ENCODE results near the gene SLC6A6.

SLC6A6 gene

DNA sequence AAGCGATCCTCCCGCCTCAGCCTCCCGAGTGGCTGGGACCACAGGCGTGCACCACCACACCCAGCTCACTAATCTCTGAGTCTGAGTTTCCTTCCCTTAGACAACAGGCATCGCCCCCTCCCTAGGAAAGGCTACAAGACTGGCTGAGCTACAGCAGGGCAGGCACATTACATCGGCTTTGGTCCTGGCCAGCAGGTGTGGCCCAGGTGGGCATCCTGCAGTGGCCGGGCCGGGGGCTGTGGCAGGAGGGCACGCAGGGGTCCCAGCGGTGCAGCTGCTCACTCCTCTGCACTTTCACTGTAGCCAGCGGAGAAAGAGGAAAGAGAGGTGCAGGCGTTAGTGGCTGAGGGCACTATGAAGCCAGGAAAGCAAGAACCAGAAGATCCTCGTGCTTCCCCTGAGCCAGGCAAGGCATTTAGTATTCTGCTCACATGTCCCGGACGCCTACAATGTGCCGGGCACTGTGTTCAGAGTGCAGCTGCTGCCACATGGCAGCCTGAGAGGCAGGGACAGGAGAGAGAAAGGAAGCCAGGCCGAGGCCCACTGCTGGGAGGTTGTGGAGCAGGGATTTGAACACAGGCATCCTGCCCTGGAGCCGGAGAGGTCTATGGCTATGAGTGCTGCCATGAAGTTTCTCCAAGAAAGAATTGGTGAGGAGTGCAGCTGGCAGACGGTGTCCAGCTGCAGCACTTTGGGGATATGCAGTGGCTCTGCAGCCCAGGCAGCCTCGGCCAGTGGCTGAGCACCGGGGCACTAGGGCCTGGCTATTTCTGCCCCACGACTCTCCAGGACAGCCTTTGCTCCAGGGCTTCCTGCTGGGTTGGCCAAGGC is 115.4 kb downstream of the SLC6A6 start:
- H3K27ac ChIP-seq (ENCODE audit: low read depth, low read length): no peak overlapping the region
- no peaks in the 10 kb centered on the region for H3K36me3 ChIP-seq (ENCODE audit: control insufficient read depth in 1 of 2, insufficient read depth in 2 of 2, low read length in 2 of 2)
- no peaks in the 10 kb centered on the region for H3K9me3 ChIP-seq (ENCODE audit: control insufficient read depth in 1 of 2, low read length in 2 of 2)
- H3K4me3 ChIP-seq (ENCODE audit: low read depth in 1 of 2, low read length in 2 of 2): no peak overlapping the region
- H3K4me1 ChIP-seq (ENCODE audit: control insufficient read depth in 1 of 2, insufficient read depth in 2 of 2, low read length in 2 of 2): no peaks in the 10 kb centered on the region
- no peak overlapping the region for H3K9ac ChIP-seq (ENCODE audit: low read depth in 1 of 2, low read length in 2 of 2)
- H3K27me3 ChIP-seq (ENCODE audit: control insufficient read depth in 1 of 2, insufficient read depth in 2 of 2, low read length in 2 of 2): no peaks in the 10 kb centered on the region

DNA sequence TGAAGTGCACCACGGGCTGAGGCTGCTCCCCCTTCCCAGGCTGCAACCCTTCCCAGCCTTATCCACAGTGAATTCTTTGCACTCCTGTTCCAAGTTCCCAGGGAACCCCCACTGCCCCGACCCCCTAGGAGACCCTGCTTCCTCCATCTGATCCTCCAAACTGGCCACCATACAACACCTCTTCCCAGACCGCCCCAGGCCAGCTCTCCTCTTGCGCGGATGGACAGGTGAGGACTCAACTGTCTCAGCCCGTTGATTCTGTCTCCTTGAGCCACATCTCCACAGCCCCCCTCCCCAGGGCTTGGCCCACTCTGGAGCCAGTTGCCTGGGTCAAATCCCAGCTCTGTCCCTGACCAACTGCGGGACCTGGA is 116.0 kb downstream of the SLC6A6 start:
- H3K9me3 ChIP-seq (ENCODE audit: control insufficient read depth in 1 of 2, low read length in 2 of 2): no peaks in the 10 kb centered on the region
- no peaks in the 10 kb centered on the region for H3K27me3 ChIP-seq (ENCODE audit: control insufficient read depth in 1 of 2, insufficient read depth in 2 of 2, low read length in 2 of 2)
- H3K36me3 ChIP-seq (ENCODE audit: control insufficient read depth in 1 of 2, insufficient read depth in 2 of 2, low read length in 2 of 2): no peaks in the 10 kb centered on the region
- no peak overlapping the region for H3K27ac ChIP-seq (ENCODE audit: low read depth, low read length)
- H3K4me3 ChIP-seq (ENCODE audit: low read depth in 1 of 2, low read length in 2 of 2): no peak overlapping the region
- no peak overlapping the region for H3K9ac ChIP-seq (ENCODE audit: low read depth in 1 of 2, low read length in 2 of 2)
- H3K4me1 ChIP-seq (ENCODE audit: control insufficient read depth in 1 of 2, insufficient read depth in 2 of 2, low read length in 2 of 2): no peaks in the 10 kb centered on the region

DNA sequence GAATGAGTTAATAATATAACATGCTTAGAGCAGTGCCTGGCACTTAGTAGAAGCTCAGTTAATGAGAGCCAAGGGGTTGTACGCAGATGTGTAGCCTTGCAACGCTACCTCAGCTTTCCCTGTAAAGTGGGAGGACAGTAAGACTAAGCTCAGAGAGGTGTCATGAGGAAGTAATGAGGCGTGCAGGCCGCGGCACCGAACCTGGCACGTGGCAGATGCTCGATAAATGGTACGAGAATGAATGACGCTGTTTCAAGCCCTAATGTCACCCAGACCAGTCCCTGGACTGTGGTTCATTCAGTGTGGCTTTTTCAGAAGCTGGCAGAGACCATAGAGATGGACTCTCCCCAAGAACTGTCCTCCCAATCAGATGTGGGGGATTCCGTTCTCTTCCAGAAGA is 116.5 kb downstream of the SLC6A6 start:
- no peak overlapping the region for H3K9ac ChIP-seq (ENCODE audit: low read depth in 1 of 2, low read length in 2 of 2)
- H3K4me1 ChIP-seq (ENCODE audit: control insufficient read depth in 1 of 2, insufficient read depth in 2 of 2, low read length in 2 of 2): no peaks in the 10 kb centered on the region

DNA sequence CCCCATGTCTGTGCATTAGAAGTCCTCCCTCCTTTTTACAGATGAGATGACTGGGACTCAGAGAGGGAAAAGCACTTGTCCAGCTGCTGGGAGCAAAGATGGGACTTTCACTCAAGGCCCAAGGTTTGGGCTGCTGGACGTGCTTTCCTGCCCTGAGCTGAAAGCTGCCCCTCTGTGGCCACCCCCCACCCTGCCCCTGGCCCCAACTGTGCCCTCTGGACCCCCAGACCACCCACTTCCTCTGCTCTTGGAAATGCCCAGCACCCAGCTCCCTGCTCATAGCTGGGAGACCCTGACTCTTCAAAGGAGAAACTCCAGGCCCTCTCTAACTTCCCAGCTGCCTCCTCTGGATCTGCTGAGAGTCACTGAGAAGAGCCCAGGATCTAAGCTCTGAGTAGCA is 117.0 kb downstream of the SLC6A6 start:
- H3K4me1 ChIP-seq (ENCODE audit: control insufficient read depth in 1 of 2, insufficient read depth in 2 of 2, low read length in 2 of 2): no peaks in the 10 kb centered on the region
- H3K9ac ChIP-seq (ENCODE audit: low read depth in 1 of 2, low read length in 2 of 2): no peak overlapping the region
- no peaks in the 10 kb centered on the region for H3K36me3 ChIP-seq (ENCODE audit: control insufficient read depth in 1 of 2, insufficient read depth in 2 of 2, low read length in 2 of 2)

More for the DNA sequence above, 116.5 kb downstream of the SLC6A6 start:
- H3K27me3 ChIP-seq (ENCODE audit: control insufficient read depth in 1 of 2, insufficient read depth in 2 of 2, low read length in 2 of 2): no peaks in the 10 kb centered on the region
- no peaks in the 10 kb centered on the region for H3K9me3 ChIP-seq (ENCODE audit: control insufficient read depth in 1 of 2, low read length in 2 of 2)
- H3K4me3 ChIP-seq (ENCODE audit: low read depth in 1 of 2, low read length in 2 of 2): no peak overlapping the region
- no peak overlapping the region for H3K27ac ChIP-seq (ENCODE audit: low read depth, low read length)
- H3K36me3 ChIP-seq (ENCODE audit: control insufficient read depth in 1 of 2, insufficient read depth in 2 of 2, low read length in 2 of 2): no peaks in the 10 kb centered on the region

DNA sequence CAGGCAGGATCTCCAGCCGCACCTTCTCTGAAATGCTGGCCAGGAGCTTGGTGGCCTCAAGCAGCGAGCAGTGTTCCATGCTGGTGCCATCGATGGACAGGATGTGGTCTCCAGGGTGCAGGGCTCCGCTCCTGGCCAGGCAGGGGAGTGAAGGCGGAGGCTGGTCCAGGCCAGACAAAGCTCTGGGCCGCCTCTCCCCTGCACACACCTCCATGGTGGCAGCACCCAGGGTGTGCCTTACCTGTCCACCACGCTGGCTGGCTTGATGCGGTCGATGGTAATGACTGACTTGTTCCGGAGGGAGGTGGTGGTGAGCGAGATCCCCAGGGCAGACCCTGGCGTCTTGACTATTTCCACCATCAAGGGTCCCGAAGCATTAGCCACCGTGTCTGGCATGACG is 117.7 kb downstream of the SLC6A6 start:
- no peaks in the 10 kb centered on the region for H3K36me3 ChIP-seq (ENCODE audit: control insufficient read depth in 1 of 2, insufficient read depth in 2 of 2, low read length in 2 of 2)
- no peak overlapping the region for H3K9ac ChIP-seq (ENCODE audit: low read depth in 1 of 2, low read length in 2 of 2)
- no peak overlapping the region for H3K4me3 ChIP-seq (ENCODE audit: low read depth in 1 of 2, low read length in 2 of 2)
- H3K9me3 ChIP-seq (ENCODE audit: control insufficient read depth in 1 of 2, low read length in 2 of 2): no peaks in the 10 kb centered on the region
- H3K4me1 ChIP-seq (ENCODE audit: control insufficient read depth in 1 of 2, insufficient read depth in 2 of 2, low read length in 2 of 2): no peaks in the 10 kb centered on the region
- H3K27me3 ChIP-seq (ENCODE audit: control insufficient read depth in 1 of 2, insufficient read depth in 2 of 2, low read length in 2 of 2): no peaks in the 10 kb centered on the region
- no peak overlapping the region for H3K27ac ChIP-seq (ENCODE audit: low read depth, low read length)

More for the DNA sequence above, 117.0 kb downstream of the SLC6A6 start:
- Histone ChIP-seq H3K27ac (ENCODE audit: low read depth, low read length) (no peak overlapping the region), H3K9me3 (ENCODE audit: control insufficient read depth in 1 of 2, low read length in 2 of 2) (no peaks in the 10 kb centered on the region), H3K4me3 (ENCODE audit: low read depth in 1 of 2, low read length in 2 of 2) (no peak overlapping the region), H3K27me3 (ENCODE audit: control insufficient read depth in 1 of 2, insufficient read depth in 2 of 2, low read length in 2 of 2) (no peaks in the 10 kb centered on the region)

DNA sequence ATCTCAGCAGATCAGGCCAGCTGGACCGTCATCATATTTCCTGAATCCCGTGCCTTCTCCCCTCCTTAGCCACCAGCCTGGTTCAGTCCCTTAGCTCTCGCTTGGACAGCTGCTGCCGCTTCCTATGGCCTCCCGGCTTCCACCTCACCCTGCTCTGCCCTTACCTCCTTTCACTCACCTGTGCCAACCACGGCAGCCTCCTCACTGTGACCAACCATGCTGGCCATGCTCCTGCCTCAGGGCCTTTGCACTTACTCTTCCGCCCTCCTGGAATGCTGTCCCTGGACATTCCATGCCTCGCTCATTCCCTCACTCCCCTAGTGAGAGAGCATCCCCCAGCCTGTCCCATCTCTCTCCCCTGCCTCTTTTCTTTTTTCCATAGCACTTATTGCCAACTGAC is 118.6 kb downstream of the SLC6A6 start:
- Histone ChIP-seq H3K4me3 (ENCODE audit: low read depth in 1 of 2, low read length in 2 of 2) (no peak overlapping the region), H3K9me3 (ENCODE audit: control insufficient read depth in 1 of 2, low read length in 2 of 2) (no peaks in the 10 kb centered on the region), H3K9ac (ENCODE audit: low read depth in 1 of 2, low read length in 2 of 2) (no peak overlapping the region), H3K27ac (ENCODE audit: low read depth, low read length) (no peak overlapping the region), H3K27me3 (ENCODE audit: control insufficient read depth in 1 of 2, insufficient read depth in 2 of 2, low read length in 2 of 2) (no peaks in the 10 kb centered on the region), H3K36me3 (ENCODE audit: control insufficient read depth in 1 of 2, insufficient read depth in 2 of 2, low read length in 2 of 2) (no peaks in the 10 kb centered on the region), H3K4me1 (ENCODE audit: control insufficient read depth in 1 of 2, insufficient read depth in 2 of 2, low read length in 2 of 2) (peaks cover under 1 to 5% of the 10 kb centered on the region in 2 donors)

DNA sequence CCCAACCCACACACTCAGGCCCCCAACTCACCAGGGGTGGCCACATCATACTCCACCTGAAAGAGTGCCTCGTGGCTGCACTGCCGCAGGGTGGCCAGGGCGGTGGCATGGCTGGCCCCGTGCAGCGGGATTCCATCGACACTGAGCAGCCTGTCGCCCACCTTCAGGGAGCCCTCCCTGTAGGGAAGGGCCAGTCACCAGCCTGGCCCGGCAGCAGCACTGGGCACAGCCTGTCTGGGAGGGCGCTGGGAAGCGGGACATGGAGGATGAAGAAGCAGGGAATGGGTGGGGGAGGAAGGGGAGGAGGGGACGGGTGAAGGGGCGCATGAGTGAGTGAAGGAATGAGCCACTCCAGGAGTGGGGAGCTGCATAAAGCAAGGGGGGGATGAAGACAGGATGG is 119.2 kb downstream of the SLC6A6 start:
- Histone ChIP-seq H3K9me3 (ENCODE audit: control insufficient read depth in 1 of 2, low read length in 2 of 2) (no peaks in the 10 kb centered on the region), H3K4me3 (ENCODE audit: low read depth in 1 of 2, low read length in 2 of 2) (no peak overlapping the region), H3K27me3 (ENCODE audit: control insufficient read depth in 1 of 2, insufficient read depth in 2 of 2, low read length in 2 of 2) (no peaks in the 10 kb centered on the region), H3K36me3 (ENCODE audit: control insufficient read depth in 1 of 2, insufficient read depth in 2 of 2, low read length in 2 of 2) (no peaks in the 10 kb centered on the region), H3K27ac (ENCODE audit: low read depth, low read length) (no peak overlapping the region), H3K4me1 (ENCODE audit: control insufficient read depth in 1 of 2, insufficient read depth in 2 of 2, low read length in 2 of 2) (peaks cover 4 to 7% of the 10 kb centered on the region in 2 donors), H3K9ac (ENCODE audit: low read depth in 1 of 2, low read length in 2 of 2) (no peak overlapping the region)

DNA sequence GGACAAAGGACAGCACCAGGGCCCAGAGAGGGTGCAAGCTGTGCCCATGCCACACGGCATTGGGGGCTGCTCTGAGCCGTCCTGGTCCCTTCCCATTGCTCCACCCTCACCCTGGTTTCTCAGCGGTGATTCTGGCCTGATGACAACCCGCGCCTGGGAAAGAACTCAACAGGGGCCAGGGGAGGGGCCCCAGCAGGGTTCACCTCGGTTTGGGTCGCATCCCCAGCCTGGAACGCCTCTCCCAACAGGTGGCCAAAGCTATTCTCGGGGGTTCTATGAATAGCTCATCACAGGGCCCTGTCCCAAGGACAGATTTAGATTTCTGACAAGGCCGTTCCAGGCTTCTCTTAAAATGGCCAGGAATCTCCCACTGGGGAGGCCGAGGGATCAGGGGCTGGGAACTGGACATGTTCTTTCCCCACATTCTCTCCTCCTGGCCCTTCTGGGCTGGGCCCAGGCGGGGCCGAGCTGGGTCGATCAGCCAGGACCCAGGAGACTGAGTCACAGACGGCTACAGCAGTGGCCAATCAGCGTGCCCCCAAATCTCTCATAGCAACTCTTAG is 119.8 kb downstream of the SLC6A6 start:
- no peaks in the 10 kb centered on the region for H3K9me3 ChIP-seq (ENCODE audit: control insufficient read depth in 1 of 2, low read length in 2 of 2)
- H3K4me1 ChIP-seq (ENCODE audit: control insufficient read depth in 1 of 2, insufficient read depth in 2 of 2, low read length in 2 of 2): peaks cover 4 to 7% of the 10 kb centered on the region in 2 donors
- no peak overlapping the region for H3K4me3 ChIP-seq (ENCODE audit: low read depth in 1 of 2, low read length in 2 of 2)
- no peaks in the 10 kb centered on the region for H3K36me3 ChIP-seq (ENCODE audit: control insufficient read depth in 1 of 2, insufficient read depth in 2 of 2, low read length in 2 of 2)
- H3K9ac ChIP-seq (ENCODE audit: low read depth in 1 of 2, low read length in 2 of 2): no peak overlapping the region
- no peaks in the 10 kb centered on the region for H3K27me3 ChIP-seq (ENCODE audit: control insufficient read depth in 1 of 2, insufficient read depth in 2 of 2, low read length in 2 of 2)
- H3K27ac ChIP-seq (ENCODE audit: low read depth, low read length): no peak overlapping the region

DNA sequence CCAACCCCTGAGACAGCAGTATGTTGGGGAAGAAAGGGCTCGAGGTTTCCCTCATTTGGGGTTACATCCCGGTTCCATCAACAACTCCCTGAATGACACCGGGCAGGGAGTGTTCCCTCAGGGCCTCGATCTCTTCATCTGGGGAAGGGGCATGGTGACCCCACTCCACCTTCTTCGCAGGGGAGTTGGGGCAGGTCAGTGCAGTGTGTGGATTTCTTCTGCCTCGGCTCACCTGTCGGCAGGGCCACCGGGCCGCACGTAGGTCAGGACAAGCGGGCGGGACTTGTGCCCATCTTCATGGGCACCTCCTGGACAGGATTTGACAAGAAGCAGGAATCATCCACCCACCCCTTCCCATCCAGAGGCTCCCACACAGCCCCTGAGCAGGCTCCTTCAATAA is 120.4 kb downstream of the SLC6A6 start:
- no peaks in the 10 kb centered on the region for H3K9me3 ChIP-seq (ENCODE audit: control insufficient read depth in 1 of 2, low read length in 2 of 2)
- H3K27me3 ChIP-seq (ENCODE audit: control insufficient read depth in 1 of 2, insufficient read depth in 2 of 2, low read length in 2 of 2): no peaks in the 10 kb centered on the region
- no peak overlapping the region for H3K27ac ChIP-seq (ENCODE audit: low read depth, low read length)
- H3K4me1 ChIP-seq (ENCODE audit: control insufficient read depth in 1 of 2, insufficient read depth in 2 of 2, low read length in 2 of 2): peaks cover 4 to 7% of the 10 kb centered on the region in 2 donors
- no peaks in the 10 kb centered on the region for H3K36me3 ChIP-seq (ENCODE audit: control insufficient read depth in 1 of 2, insufficient read depth in 2 of 2, low read length in 2 of 2)
- H3K9ac ChIP-seq (ENCODE audit: low read depth in 1 of 2, low read length in 2 of 2): no peak overlapping the region
- no peak overlapping the region for H3K4me3 ChIP-seq (ENCODE audit: low read depth in 1 of 2, low read length in 2 of 2)

DNA sequence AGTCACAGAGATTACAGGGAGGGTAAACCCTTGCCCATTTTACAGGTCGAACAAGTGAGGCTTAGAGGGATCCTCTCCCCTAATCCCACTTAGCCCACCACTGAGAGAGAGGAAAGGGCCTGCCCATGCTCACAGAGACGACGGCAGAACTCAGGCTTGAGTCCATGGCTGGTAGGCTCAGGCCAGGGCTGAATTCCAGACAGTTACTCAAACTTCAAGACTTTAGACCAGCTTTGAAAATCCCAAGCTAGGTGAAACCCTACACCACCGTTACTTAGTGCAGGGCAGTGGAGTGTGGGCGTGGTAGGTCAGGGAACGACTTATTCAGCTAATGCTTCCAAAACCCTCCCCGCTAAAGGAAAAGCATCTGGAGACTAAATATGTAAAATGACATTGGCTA is 121.4 kb downstream of the SLC6A6 start:
- H3K9me3 ChIP-seq (ENCODE audit: control insufficient read depth in 1 of 2, low read length in 2 of 2): no peaks in the 10 kb centered on the region
- no peaks in the 10 kb centered on the region for H3K36me3 ChIP-seq (ENCODE audit: control insufficient read depth in 1 of 2, insufficient read depth in 2 of 2, low read length in 2 of 2)
- H3K27ac ChIP-seq (ENCODE audit: low read depth, low read length): no peak overlapping the region
- H3K4me3 ChIP-seq (ENCODE audit: low read depth in 1 of 2, low read length in 2 of 2): no peak overlapping the region
- H3K4me1 ChIP-seq (ENCODE audit: control insufficient read depth in 1 of 2, insufficient read depth in 2 of 2, low read length in 2 of 2): peaks cover 4 to 7% of the 10 kb centered on the region in 2 donors
- no peaks in the 10 kb centered on the region for H3K27me3 ChIP-seq (ENCODE audit: control insufficient read depth in 1 of 2, insufficient read depth in 2 of 2, low read length in 2 of 2)
- H3K9ac ChIP-seq (ENCODE audit: low read depth in 1 of 2, low read length in 2 of 2): no peak overlapping the region
